ENCODE measurements around the gene NCOA4. TPM values are rescaled to one million over a fixed set of nuclear protein-coding genes. Genes with fewer than 3 reads are reported as not detected.
A peak's percentile ranks its signal among the peaks of the same experiment; 100 is the strongest.
"Not testable (repeated sequence)": the region's sequence is repeated elsewhere in the genome, so short reads cannot be mapped to it uniquely, and the experiment has no call there.

The NCOA4 gene
- polyA plus RNA-seq, 6 donors from 2014 or later, result 145 to 251 (median 154) TPM

DNA sequence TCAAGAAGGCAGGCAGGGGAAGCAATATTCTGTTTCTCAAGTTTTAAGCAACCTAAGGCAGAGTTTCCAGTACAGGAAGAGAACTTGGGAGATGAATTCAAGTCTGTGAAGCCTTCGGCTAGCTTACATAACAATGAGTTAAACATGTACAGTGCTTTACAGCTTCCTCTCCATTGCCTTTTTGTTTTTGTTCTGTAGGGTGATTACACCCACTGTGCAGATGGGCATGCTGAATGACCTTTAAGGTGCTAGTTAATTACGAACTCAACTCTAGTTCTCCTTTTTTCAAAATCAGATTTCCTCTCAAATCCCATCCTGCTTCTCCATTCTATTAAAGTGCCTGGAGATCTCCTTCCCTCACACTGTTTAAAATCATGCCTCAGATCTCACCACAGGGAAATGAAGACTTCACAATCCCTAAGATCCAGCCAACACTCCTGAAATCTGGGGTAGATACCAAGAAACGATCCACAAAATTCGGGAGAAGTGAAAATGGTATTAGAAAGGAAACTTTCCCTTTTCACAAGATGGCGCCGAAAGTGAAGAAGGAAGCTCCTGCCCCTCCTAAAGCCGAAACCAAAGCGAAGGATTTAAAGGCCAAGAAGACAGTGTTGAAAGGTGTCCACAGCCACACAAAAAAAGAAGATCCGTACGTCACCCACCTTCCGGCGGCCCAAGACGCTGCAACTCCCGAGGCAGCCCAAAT, 32.5 kb upstream of the NCOA4 start:
- H3K27ac Mint-ChIP-seq, result no peak overlapping the region
- DNase-seq, result no peak
- peaks cover 0 to 3% (median 0%) of the 10 kb centered on the region in 7 donors for H3K9me3 Mint-ChIP-seq
- no peak overlapping the region for H3K4me3 Mint-ChIP-seq
- ATAC-seq (ENCODE audit: low read depth in 2 of 2), result no peak
- no peaks in the 10 kb centered on the region for H3K4me1 Mint-ChIP-seq
- peaks cover 0 to 10% (median 8%) of the 10 kb centered on the region in 3 donors for H3K27me3 Mint-ChIP-seq
- no peaks in the 10 kb centered on the region for H3K36me3 Mint-ChIP-seq

DNA sequence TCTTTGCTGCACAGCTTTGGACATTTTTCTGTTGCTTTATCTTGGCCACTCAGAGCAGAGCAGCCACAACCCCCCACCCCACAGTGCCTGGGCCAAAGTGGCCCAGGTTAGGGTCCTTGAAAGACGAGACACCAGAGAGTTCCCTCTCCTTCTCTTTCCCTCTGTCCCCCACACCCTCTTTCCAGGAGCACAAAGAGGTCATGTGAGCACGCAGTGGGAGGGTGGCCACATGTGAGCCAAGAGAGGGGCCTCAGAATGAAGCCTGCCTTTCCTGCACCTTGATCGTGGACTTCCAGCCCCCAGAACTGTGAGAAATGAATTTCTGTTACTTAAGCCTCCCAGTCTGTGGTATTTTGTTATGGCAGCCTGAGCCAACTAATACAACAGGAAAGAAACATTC, 30.3 kb upstream of the NCOA4 start:
- Mint-ChIP-seq H3K36me3 (peaks cover 9 to 12% of the 10 kb centered on the region in 2 donors), H3K27me3 (peaks cover 0 to 14% (median 14%) of the 10 kb centered on the region in 3 donors), H3K27ac (no peak overlapping the region), H3K4me3 (peak overlapping the region in 1 of 8 donors; percentile 30), H3K4me1 (no peaks in the 10 kb centered on the region), H3K9me3 (peaks cover 4 to 19% (median 9%) of the 10 kb centered on the region in 7 donors)
- DNase-seq, result no peak
- ATAC-seq (ENCODE audit: low read depth in 2 of 2), result no peak

DNA sequence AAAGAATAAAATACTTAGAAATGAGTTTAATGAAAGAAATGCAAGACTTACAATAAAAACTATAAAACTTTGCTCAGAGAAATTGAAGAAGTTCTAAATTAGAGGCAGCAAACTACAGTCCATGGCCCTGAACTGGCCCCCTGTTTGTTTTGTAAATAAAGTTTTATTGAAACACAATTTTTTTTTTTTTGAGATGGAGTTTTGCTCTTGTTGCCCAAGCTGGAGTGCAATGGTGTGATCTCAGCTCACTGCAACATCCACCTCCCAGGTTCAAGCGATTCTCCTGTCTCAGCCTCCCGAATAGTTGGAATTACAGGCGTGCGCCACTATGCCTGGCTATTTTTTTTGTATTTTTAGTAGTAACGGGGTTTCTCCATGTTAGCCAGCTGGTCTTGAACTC, 27.5 kb upstream of the NCOA4 start:
- not testable (repeated sequence) for H3K27ac Mint-ChIP-seq; H3K4me3 Mint-ChIP-seq; ATAC-seq (ENCODE audit: low read depth in 2 of 2); DNase-seq; H3K4me1 Mint-ChIP-seq
- Mint-ChIP-seq H3K27me3 (peaks cover 0 to 14% (median 9%) of the 10 kb centered on the region in 3 donors), H3K36me3 (peaks cover 9 to 12% of the 10 kb centered on the region in 2 donors), H3K9me3 (peaks cover 4 to 19% (median 9%) of the 10 kb centered on the region in 7 donors)

DNA sequence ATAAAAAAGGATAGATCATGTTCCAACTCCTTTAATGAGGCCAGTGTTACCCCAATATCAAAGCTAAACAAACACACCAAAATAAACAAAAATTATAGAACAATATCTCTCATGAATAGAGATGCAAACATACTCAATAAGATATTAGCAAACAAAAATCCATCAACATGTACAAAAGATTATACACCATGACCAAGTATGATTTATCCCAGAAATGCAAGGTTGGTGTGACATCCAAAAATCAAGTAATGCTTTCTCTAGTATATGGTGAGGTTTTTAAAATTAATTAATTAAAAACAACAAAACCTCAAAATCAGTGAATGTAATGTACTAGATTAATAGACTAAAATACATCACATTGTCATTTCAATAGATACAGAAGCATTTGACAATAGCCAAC, 26.6 kb upstream of the NCOA4 start:
- Mint-ChIP-seq H3K36me3 (peaks cover 9 to 12% of the 10 kb centered on the region in 2 donors), H3K27me3 (peaks cover 0 to 7% (median 4%) of the 10 kb centered on the region in 3 donors), H3K27ac (peak overlapping the region in 1 of 6 donors; percentile 57), H3K9me3 (peaks cover 4 to 19% (median 9%) of the 10 kb centered on the region in 7 donors), H3K4me3 (no peak overlapping the region), H3K4me1 (no peaks in the 10 kb centered on the region)
- DNase-seq (no peak), ATAC-seq (ENCODE audit: low read depth in 2 of 2) (no peak)

DNA sequence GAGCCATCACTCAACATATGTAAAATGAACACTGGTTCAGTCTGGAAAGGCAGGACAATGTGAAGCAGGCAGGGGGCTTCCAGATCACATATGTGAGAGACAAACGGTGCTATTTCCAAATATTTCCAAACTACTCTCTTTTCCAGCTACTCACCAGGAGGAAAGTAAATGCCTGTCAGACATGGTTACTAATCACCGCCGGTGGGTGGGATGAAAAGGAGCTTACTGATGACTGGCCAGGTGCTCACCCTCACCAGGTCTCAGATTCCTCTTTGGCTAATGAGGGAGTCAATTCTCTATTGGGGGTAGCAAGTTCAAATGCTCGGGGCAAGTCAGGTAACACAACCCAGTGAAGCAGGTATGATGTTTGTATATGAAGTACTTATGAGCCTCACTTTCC, 25.3 kb upstream of the NCOA4 start:
- Mint-ChIP-seq H3K9me3 (peaks cover 4 to 19% (median 9%) of the 10 kb centered on the region in 7 donors), H3K4me3 (no peak overlapping the region), H3K27me3 (peaks cover 0 to 7% (median 4%) of the 10 kb centered on the region in 3 donors), H3K27ac (no peak overlapping the region), H3K4me1 (no peaks in the 10 kb centered on the region), H3K36me3 (peaks cover 9 to 12% of the 10 kb centered on the region in 2 donors)
- ATAC-seq (ENCODE audit: low read depth in 2 of 2), result no peak
- no peak for DNase-seq

DNA sequence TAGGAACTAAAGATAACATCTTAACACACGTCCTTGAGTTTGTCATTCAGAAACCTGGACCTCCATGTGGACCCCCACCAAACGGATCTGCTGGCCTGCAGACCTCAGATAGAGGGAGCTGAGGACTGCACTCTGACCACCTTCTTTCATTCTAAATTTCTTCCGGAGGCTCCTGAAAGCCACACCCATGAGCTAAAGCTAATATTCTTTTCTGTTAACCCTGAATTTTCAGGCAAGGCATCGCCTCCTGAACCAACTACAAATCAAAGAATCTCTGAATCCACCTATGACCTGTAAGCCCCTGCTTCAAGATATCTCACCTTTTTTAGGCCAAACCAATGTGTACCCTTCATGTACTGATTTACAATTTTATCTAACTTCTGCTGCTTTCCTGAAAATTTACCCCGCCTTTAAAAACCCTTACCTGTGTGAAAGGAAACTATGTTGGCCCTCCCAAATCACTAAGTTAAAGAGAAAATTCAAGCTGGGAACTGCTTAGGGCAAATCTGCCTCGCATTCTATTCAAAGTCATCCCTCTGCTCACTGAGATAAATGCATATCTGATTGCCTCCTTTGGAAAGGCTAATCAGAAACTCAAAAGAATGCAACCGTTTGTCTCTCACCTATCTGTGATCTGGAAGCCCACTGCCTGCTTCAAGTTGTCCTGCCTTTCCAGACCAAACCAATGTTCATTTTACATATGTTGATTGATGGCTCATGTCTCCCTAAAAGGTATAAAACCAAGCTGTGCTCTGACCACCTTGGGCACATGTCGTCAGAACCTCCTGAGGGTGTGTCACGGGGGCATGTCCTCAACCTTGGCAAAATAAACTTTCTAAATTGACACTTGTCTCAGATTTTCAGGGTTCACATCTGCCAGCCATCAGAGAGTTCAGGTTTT, 23.4 kb upstream of the NCOA4 start:
- DNase-seq (no peak), ATAC-seq (ENCODE audit: low read depth in 2 of 2) (no peak)
- Mint-ChIP-seq H3K4me1 (no peaks in the 10 kb centered on the region), H3K36me3 (peaks cover 9 to 12% of the 10 kb centered on the region in 2 donors), H3K9me3 (peaks cover 4 to 19% (median 9%) of the 10 kb centered on the region in 7 donors), H3K27me3 (peaks cover 0 to 7% (median 4%) of the 10 kb centered on the region in 3 donors), H3K4me3 (no peak overlapping the region), H3K27ac (peak overlapping the region in 2 of 6 donors; percentile 11 to 16)

DNA sequence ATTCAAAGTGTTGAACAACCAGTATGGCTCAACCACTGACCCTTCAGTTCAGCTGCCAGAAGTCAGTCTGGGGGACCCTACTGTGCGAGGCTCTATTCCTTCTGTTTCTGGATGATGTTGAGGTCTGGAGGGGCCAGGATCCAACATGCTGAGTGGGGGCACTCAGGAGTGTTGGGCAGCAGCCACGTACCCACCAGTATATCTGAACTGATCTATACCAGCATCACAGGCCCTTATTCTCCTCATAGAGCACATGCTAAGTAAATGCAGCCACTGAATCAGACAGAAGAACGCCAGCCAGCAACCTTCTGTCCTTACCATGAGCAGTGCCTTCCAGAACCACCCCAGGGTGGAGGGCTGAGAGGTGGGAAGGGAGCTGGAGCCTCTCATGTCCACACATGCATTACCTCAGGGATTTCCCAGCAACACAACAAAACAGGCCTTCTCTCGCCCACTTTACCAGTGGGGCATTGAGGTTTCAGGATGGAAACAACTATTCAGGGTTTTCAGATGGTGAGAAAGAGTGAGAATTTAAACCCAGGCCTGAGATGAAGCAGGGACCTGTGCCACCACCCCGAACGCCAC, 22.5 kb upstream of the NCOA4 start:
- peaks cover 4 to 16% (median 9%) of the 10 kb centered on the region in 7 donors for H3K9me3 Mint-ChIP-seq

DNA sequence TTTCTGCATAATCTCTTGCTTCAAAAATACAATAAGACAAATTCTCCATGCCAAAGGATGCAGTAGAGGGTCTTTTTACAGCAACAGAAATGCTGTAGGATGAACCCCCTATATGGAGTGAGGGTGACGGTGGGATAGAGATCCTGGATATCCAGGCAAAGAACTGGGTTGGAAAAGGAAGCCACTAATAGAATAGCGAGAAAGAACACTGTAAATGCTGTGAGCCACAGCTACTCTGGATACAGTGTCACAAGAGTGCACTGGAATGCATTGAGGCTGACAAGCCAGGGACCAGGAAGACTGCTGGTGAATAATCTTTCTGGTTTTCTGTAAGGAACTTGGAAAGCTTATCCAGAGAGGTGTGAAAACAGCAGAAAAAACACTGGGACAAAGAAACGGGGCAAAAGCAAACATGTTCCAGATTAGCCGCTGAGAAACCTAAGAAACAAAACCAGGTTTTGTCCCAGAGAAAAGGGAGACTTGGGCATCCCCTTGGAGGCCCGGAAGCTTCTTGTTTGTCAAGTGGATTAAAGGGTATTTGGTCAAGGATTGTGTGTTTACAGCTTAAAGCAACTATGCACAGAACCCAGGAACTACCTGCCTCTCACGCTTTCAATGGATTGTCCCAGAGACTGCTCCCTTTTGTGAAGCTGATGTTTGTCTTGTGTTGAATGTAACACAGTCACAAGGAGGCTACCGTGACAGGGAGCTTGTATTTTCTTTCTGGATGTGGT, 21.8 kb upstream of the NCOA4 start:
- no peak for ATAC-seq (ENCODE audit: low read depth in 2 of 2)

More for the DNA sequence above, 22.5 kb upstream of the NCOA4 start:
- no peaks in the 10 kb centered on the region for H3K4me1 Mint-ChIP-seq
- ATAC-seq (ENCODE audit: low read depth in 2 of 2), result no peak
- peaks cover 9 to 12% of the 10 kb centered on the region in 2 donors for H3K36me3 Mint-ChIP-seq
- H3K4me3 Mint-ChIP-seq, result no peak overlapping the region
- H3K27ac Mint-ChIP-seq, result no peak overlapping the region
- DNase-seq, result no peak
- peaks cover 0 to 7% (median 4%) of the 10 kb centered on the region in 3 donors for H3K27me3 Mint-ChIP-seq

DNA sequence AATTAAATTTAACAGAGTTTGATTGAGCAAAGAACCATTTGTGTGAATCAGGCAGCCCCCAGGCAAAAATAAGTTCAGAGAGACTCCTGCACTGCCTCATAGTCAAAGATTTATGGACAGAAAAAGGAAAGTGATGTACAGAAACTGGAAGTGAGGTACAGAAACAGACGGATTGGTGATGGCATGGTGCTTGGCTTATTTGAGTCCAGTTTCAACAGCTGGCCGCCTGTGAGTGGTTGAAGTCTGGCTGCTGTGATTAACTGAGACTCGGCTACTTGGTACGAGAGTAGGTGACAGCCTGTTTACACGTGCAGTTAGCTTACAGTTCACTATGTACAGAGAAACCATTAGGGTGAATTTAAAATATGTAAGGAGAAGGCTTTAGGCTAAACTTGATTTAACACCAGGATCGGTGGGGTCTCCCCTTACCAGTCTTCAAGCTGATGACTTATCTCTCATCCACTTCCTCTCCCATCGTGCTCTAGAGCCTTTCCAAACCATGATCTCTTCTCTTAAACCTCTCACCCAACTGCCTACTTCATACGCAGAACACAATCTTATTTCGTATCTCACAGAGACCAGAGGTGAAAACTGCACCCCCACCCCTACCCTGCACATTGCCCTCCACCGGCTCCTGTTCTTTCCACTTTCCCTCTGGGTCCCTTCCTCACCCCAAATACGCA, 20.7 kb upstream of the NCOA4 start:
- Mint-ChIP-seq H3K36me3 (no peaks in the 10 kb centered on the region), H3K27me3 (no peaks in the 10 kb centered on the region), H3K4me3 (no peak overlapping the region), H3K4me1 (no peaks in the 10 kb centered on the region), H3K9me3 (peaks cover 0 to 1% (median 0%) of the 10 kb centered on the region in 7 donors), H3K27ac (peak overlapping the region in 1 of 6 donors; percentile 67)
- no peak for ATAC-seq (ENCODE audit: low read depth in 2 of 2)
- no peak for DNase-seq

More for the DNA sequence above, 21.8 kb upstream of the NCOA4 start:
- Mint-ChIP-seq H3K27ac (no peak overlapping the region), H3K4me3 (no peak overlapping the region), H3K9me3 (peaks cover under 1 to 12% (median 7%) of the 10 kb centered on the region in 7 donors), H3K27me3 (peaks cover 0 to 4% (median 4%) of the 10 kb centered on the region in 3 donors), H3K4me1 (no peaks in the 10 kb centered on the region), H3K36me3 (peaks cover 5 to 7% of the 10 kb centered on the region in 2 donors)
- no peak for DNase-seq

DNA sequence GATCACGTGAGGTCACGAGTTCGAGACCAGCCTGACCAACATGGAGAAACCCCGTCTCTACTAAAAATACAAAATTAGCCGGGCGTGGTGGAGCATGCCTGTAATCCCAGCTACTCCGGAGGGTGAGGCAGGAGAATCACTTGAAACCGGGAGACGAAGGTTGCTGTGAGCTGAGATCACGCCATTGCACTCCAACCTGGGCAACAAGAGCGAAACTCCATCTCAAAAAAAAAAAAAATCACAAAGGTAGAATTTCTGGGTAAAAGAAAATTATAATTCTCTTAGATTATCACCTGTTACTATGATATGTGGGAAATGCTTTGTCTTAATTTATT, 19.0 kb upstream of the NCOA4 start:
- H3K27ac Mint-ChIP-seq; H3K36me3 Mint-ChIP-seq; DNase-seq; H3K4me3 Mint-ChIP-seq; H3K4me1 Mint-ChIP-seq; H3K27me3 Mint-ChIP-seq; H3K9me3 Mint-ChIP-seq; ATAC-seq (ENCODE audit: low read depth in 2 of 2): not testable (repeated sequence)

DNA sequence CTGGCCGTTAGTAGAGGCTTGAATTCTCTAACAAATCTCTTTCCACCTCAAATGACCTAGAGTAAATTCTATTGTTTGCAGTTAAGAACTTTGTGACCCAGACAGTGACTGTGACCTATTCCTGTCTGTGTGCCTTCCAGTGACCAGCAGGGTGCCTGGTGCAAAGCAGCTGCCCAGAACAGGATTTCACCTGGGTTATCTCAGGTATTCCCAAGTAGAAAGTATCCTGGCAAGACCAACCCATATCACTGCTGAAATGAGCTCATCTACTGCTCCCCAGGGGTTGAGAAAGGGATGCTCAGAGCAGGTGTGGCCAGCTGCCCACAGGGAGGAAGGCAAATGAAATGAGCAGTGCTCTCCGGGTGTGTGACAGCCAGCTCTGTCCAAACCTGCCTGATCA, 17.7 kb upstream of the NCOA4 start:
- Mint-ChIP-seq H3K27me3 (no peaks in the 10 kb centered on the region), H3K36me3 (no peaks in the 10 kb centered on the region), H3K9me3 (no peaks in the 10 kb centered on the region), H3K4me3 (no peak overlapping the region), H3K27ac (no peak overlapping the region), H3K4me1 (no peaks in the 10 kb centered on the region)
- no peak for ATAC-seq (ENCODE audit: low read depth in 2 of 2)
- DNase-seq, result no peak

DNA sequence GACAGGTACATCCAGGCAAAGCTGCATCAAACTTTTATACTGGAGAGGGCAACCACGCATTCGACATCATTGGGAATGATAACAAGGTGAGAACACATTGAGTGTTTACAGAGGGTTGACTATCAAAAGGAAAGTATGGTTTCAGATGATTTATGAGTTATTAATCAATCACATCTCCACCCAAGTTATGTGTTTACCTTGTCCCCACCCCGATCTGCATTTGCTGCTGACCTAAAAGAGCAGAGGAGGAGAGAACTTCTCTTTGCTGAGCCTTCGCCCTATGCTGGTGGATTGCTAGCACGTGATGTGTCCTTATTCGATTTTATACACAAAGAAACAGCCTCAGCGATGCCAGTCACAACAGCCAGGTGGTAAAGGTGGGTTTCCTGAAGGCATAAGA, 15.8 kb upstream of the NCOA4 start, which contains the start of gene MSMB:
Gene MSMB (minus strand): TSS at position 9 of the 400 bp plus-strand sequence. CDS start 32 bp downstream, outside the sequence.
- no peak for ATAC-seq (ENCODE audit: low read depth in 2 of 2)
- H3K36me3 Mint-ChIP-seq, result no peaks in the 10 kb centered on the region

More for the DNA sequence above, 15.8 kb upstream of the NCOA4 start, which contains the start of gene MSMB:
- Mint-ChIP-seq H3K9me3 (no peaks in the 10 kb centered on the region), H3K27me3 (no peaks in the 10 kb centered on the region), H3K27ac (no peak within 1 kb of the TSS), H3K4me3 (no peak within 1 kb of the TSS), H3K4me1 (no peaks in the 10 kb centered on the region)
- DNase-seq, result no peak

Data from naive B cell (primary cell).